Mammary epithelial cell (primary cell): ENCODE measurements around the gene CDH13.

ENCODE experiments used
- CTCF ChIP-seq, 2 donors: IDR thresholded peaks in 1 of 2; conservative IDR thresholded peaks in 1 of 2; 2 replicates each; pipeline ENCODE4 v1.5.1; 2011 to 2012; ENCODE audit warnings: inconsistent platforms in 2 of 2, low read length in 2 of 2, mild to moderate bottlenecking in 2 of 2, control low read depth in 1 of 2, low read depth in 1 of 2; ENCODE audit not compliant: insufficient read depth in 1 of 2; ENCODE audit errors: extremely low read depth in 1 of 2
- EZH2 ChIP-seq: IDR thresholded peaks from 2 replicates; pipeline ENCODE4 v1.6.1; 2012; ENCODE audit warnings: low read length, inconsistent platforms, borderline replicate concordance

- TF ChIP-seq CTCF (conservative IDR thresholded peaks at IDR 0.05 in 1 of 2, IDR thresholded peaks at IDR 0.05 in 1 of 2; ENCODE audit: extremely low read depth in 1 of 2, insufficient read depth in 1 of 2, low read depth in 1 of 2, low read length in 2 of 2) = no peak
- no peak for TF ChIP-seq EZH2
Measured at GRCh38 chr16:83004868-83005652, 378.3 kb downstream of the CDH13 start.
